IgD-negative memory B cell (primary cell): ENCODE results near the gene JARID2. TPM values are rescaled to one million over a fixed set of nuclear protein-coding genes. Genes with fewer than 3 reads are reported as not detected.

Experiments
- H3K27ac Mint-ChIP-seq, 3 donors: one replicate each; pipeline ENCODE4 v1.8.0; 2020 to 2022; ENCODE audit warnings: mild to moderate bottlenecking in 3 of 3, mixed read lengths in 3 of 3, moderate library complexity in 1 of 3
- H3K27me3 Mint-ChIP-seq: one replicate; pipeline ENCODE4 v1.8.0; 2021; ENCODE audit warnings: mixed read lengths
- H3K36me3 Mint-ChIP-seq: one replicate; pipeline ENCODE4 v1.8.0; 2020; ENCODE audit warnings: mild to moderate bottlenecking, mixed read lengths
- H3K4me1 Mint-ChIP-seq, 3 donors: one replicate each; pipeline ENCODE4 v1.8.0; 2020 to 2022; ENCODE audit warnings: mixed read lengths in 3 of 3, mild to moderate bottlenecking in 1 of 3
- H3K4me3 Mint-ChIP-seq, 4 donors: one replicate each; pipeline ENCODE4 v1.8.0; 2020 to 2022; ENCODE audit warnings: mild to moderate bottlenecking in 4 of 4, mixed read lengths in 4 of 4, moderate library complexity in 3 of 4
- H3K9me3 Mint-ChIP-seq, 3 donors: one replicate each; pipeline ENCODE4 v1.8.0; 2020 to 2021; ENCODE audit warnings: mixed read lengths in 3 of 3, mild to moderate bottlenecking in 1 of 3
- polyA plus RNA-seq: library from polyadenylated mRNA; unstranded; fragments of 300-500 nt; fragmentation: Illumina TruSeq; gene quantifications from one replicate; pipeline ENCODE4 v1.2.3, GENCODE V29; 2021

The JARID2 gene
- polyA plus RNA-seq, 1 donor from 2014 or later, result 10.8 TPM

DNA sequence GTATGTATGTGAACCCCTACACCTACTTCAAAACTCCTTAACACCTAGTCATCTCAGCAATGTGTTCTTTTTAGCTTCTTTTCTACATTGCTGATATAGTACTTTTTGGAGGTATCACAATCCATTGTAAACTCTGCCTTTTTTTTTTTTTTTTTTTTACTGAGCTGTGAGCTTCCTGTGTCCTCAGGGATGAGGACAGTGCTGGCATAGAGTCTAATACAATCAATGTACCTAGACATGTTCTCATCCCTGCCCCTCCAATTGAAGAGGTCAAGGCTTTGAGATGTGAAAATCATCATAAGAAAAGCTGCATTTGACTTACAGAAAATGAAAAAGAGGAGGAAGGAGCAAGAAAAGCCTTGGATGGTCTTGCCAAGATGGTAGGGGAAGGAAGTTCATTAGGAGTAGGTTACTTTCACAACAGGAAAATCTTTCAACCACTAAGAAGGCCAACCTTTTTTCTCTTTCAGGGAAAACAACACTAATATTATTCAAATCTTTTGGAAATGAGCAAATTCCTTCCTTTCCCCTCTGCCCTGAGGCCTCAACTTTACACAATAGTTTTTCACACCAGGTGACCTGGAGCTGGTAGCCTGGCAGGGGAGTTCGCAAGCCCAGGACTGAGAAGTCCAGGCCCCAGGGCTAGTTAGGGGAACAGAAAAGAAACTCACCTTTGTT lies 2.8 kb upstream of the JARID2 start:
- Mint-ChIP-seq H3K4me3 (peak overlapping the region; percentile 41 to 100 (median 80)), H3K36me3 (peaks cover 1% of the 10 kb centered on the region), H3K27ac (peak overlapping the region in 1 of 3 donors; percentile 55), H3K4me1 (peaks cover 4 to 15% (median 11%) of the 10 kb centered on the region in 3 donors), H3K27me3 (no peaks in the 10 kb centered on the region), H3K9me3 (no peaks in the 10 kb centered on the region)

DNA sequence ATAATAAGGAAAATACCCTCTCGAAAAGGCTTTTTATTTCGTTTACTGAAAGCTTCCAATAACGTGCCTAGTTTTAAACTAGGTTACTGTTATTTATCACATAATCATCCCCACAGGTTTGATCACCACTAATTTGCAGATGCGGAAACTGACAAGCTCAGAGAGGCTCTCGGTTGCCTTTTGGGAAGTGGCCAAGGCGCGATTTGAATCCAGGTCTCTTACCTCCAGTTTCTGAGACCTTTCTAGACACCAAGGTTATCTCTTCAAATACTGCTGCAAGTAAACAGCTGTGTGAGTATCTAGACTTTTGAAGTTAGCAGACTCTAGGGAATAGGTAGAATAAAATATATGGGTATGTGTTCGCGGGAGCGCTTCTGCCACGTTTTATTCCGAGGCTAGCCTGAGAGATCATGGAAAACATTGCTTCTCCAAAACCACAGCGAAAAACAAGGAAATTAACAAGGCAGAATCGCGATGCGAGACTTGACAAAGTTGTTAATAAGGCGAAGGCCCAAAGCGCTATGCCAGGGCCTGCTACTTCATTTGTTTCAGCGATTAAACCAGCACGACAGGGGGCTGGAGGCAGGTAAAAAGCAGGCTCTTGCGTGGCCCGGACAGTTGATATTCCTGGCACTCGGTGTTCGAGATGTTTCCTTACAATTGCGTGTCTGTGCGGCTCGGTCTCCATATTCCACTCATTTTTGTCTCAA lies 1.8 kb upstream of the JARID2 start:
- Mint-ChIP-seq H3K9me3 (no peaks in the 10 kb centered on the region), H3K4me3 (peak overlapping the region; percentile 88 to 100 (median 94)), H3K27ac (peak overlapping the region; percentile 50 to 100 (median 99)), H3K27me3 (no peaks in the 10 kb centered on the region), H3K4me1 (peaks cover 6 to 17% (median 11%) of the 10 kb centered on the region in 3 donors), H3K36me3 (peaks cover 1% of the 10 kb centered on the region)

DNA sequence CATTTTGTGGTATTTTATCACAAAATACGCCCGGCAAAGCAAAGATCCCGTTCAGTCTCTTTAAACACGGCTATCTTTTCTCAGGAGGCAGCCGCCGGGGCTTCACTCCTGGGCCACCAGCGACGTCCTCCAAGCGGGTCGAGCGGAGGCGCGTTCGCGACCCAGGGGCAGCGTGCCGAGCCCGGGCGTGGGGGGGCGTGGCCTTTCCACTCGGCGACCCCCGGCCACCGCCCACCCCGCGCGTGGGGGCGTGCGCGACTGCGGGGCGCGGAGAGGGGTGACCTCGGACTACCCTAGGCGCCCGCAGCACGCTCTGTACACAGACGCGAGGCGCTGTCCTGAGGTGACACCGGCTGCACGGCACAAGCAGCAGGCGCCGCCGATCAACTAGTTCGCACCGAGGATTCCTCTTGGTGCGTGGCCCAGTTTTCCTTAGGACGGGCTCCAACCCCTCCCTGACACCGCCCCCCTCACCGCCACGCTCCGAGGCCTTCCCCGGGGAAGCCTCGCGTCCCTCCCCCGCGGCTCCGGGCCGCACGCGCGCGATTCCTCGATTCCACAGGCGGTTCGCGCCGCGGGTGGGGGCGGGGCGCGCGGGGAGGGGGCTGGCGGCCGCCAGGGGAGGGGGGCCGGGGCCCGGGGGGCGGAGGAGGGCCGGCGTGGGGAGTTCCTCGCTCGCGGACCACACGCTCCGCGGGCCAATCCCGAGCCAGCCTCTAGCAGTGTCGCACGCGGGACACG lies 1.1 kb upstream of the JARID2 start:
- Mint-ChIP-seq H3K36me3 (no peaks in the 10 kb centered on the region), H3K27ac (peak overlapping the region; percentile 97 to 100 (median 99)), H3K4me1 (peaks cover 13 to 25% (median 16%) of the 10 kb centered on the region in 3 donors), H3K27me3 (no peaks in the 10 kb centered on the region), H3K4me3 (peak overlapping the region; percentile 97 to 100 (median 100)), H3K9me3 (no peaks in the 10 kb centered on the region)

DNA sequence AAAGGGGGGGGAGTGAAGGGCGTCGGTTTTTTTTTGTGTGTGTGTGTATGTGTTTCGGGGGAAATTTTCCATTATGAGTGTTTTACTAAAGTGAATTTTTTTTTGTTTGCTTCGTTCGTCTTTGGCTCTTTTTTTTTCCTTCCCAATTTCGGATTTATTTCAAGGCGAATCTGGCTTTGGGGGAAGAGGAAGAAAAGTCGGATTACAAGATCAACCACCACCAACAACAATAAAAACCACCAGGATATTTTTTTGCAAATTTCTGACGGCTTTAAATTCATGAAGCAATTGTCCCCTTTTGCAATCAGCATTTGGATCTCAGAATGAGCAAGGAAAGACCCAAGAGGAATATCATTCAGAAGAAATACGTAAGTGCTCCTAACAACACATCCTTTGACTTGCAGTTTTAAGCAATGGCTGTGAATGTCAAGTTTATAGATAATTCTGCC lies 372 bp downstream of the JARID2 start:
- Mint-ChIP-seq H3K4me3 (peak overlapping the region; percentile 97 to 100 (median 100)), H3K27ac (peak overlapping the region; percentile 97 to 100 (median 99)), H3K4me1 (peaks cover 23 to 28% (median 24%) of the 10 kb centered on the region in 3 donors), H3K9me3 (no peaks in the 10 kb centered on the region), H3K27me3 (no peaks in the 10 kb centered on the region), H3K36me3 (no peaks in the 10 kb centered on the region)

- Mint-ChIP-seq H3K4me3 (peak overlapping the region; percentile 97 to 100 (median 100)), H3K4me1 (peaks cover 27 to 28% (median 28%) of the 10 kb centered on the region in 3 donors), H3K27ac (peak overlapping the region; percentile 97 to 100 (median 99)), H3K27me3 (no peaks in the 10 kb centered on the region), H3K9me3 (no peaks in the 10 kb centered on the region), H3K36me3 (no peaks in the 10 kb centered on the region)
Observed at GRCh38 chr6:15246666-15247499, 1.0 kb downstream of the JARID2 start.

- no peaks in the 10 kb centered on the region for H3K36me3 Mint-ChIP-seq
- peaks cover 34 to 36% (median 36%) of the 10 kb centered on the region in 3 donors for H3K4me1 Mint-ChIP-seq
- H3K27me3 Mint-ChIP-seq, result no peaks in the 10 kb centered on the region
- H3K4me3 Mint-ChIP-seq, result peak overlapping the region; percentile 97 to 100 (median 100)
- H3K27ac Mint-ChIP-seq, result peak overlapping the region; percentile 97 to 100 (median 99)
- no peaks in the 10 kb centered on the region for H3K9me3 Mint-ChIP-seq
Observed at GRCh38 chr6:15247500-15248450, 1.9 kb downstream of the JARID2 start.

- peak overlapping the region; percentile 97 to 100 (median 100) for H3K27ac Mint-ChIP-seq
- peak overlapping the region; percentile 92 to 100 (median 98) for H3K4me3 Mint-ChIP-seq
- H3K27me3 Mint-ChIP-seq, result no peaks in the 10 kb centered on the region
- H3K36me3 Mint-ChIP-seq, result no peaks in the 10 kb centered on the region
- H3K9me3 Mint-ChIP-seq, result no peaks in the 10 kb centered on the region
- peaks cover 41 to 42% (median 42%) of the 10 kb centered on the region in 3 donors for H3K4me1 Mint-ChIP-seq
Observed at GRCh38 chr6:15248451-15249370, 2.8 kb downstream of the JARID2 start.

- Mint-ChIP-seq H3K27ac (peak overlapping the region; percentile 97 to 100 (median 100)), H3K4me1 (peaks cover 47 to 50% (median 48%) of the 10 kb centered on the region in 3 donors), H3K36me3 (no peaks in the 10 kb centered on the region), H3K9me3 (no peaks in the 10 kb centered on the region), H3K27me3 (no peaks in the 10 kb centered on the region), H3K4me3 (peak overlapping the region; percentile 92 to 100 (median 98))
Observed at GRCh38 chr6:15249371-15250019, 3.6 kb downstream of the JARID2 start.

- H3K9me3 Mint-ChIP-seq, result no peaks in the 10 kb centered on the region
- H3K4me3 Mint-ChIP-seq, result peak overlapping the region in 3 of 4 donors; percentile 4 to 92 (median 68)
- H3K4me1 Mint-ChIP-seq, result peaks cover 53 to 56% (median 53%) of the 10 kb centered on the region in 3 donors
- H3K27ac Mint-ChIP-seq, result peak overlapping the region; percentile 97 to 100 (median 100)
- H3K27me3 Mint-ChIP-seq, result no peaks in the 10 kb centered on the region
- no peaks in the 10 kb centered on the region for H3K36me3 Mint-ChIP-seq
Observed at GRCh38 chr6:15250187-15251168, 4.6 kb downstream of the JARID2 start.

- H3K9me3 Mint-ChIP-seq, result no peaks in the 10 kb centered on the region
- H3K27ac Mint-ChIP-seq, result peak overlapping the region; percentile 93 to 97 (median 97)
- peak overlapping the region in 2 of 4 donors; percentile 46 to 72 for H3K4me3 Mint-ChIP-seq
- H3K36me3 Mint-ChIP-seq, result no peaks in the 10 kb centered on the region
- no peaks in the 10 kb centered on the region for H3K27me3 Mint-ChIP-seq
- peaks cover 50 to 68% (median 65%) of the 10 kb centered on the region in 3 donors for H3K4me1 Mint-ChIP-seq
Observed at GRCh38 chr6:15252195-15252594, 6.3 kb downstream of the JARID2 start.
